A673 (cell line): ENCODE results near the gene MFNG. TPM values are rescaled to one million over a fixed set of nuclear protein-coding genes. Genes with fewer than 3 reads are reported as not detected.

Experiments
- BruUV-seq: library from RNA; stranded (reverse); fragments of 400-500 nt; replicated peaks from 2 replicates; lab custom pipeline; 2021; lab: Mats Ljungman, UMichigan
- CTCF ChIA-PET: fragments of 300-600 bp; sonication (Branson Sonifier 250); formaldehyde crosslinking; loops from one replicate; lab custom pipeline; 2022; ENCODE audit warnings: antibody characterized with exemption; lab: Charles Lee
- POLR2A ChIA-PET: fragments of 300-600 bp; sonication (Branson Sonifier 250); formaldehyde crosslinking; loops from one replicate; lab custom pipeline; 2022; ENCODE audit warnings: antibody characterized with exemption; ENCODE audit not compliant: low non-redundant PET; lab: Charles Lee
- DNase-seq: peaks from one replicate; pipeline ENCODE4 v3.0.0-alpha.2; 2015; ENCODE audit warnings: low spot score
- H3K27ac ChIP-seq: fragments of 200-600 bp; sonication (generic); 2 replicates; pipeline ENCODE4 v1.5.1; 2016; ENCODE audit warnings: mixed run types, low read depth, mild to moderate bottlenecking, mixed read lengths, antibody characterized with exemption, low read length; ENCODE audit not compliant: poor library complexity, severe bottlenecking
- H3K27me3 ChIP-seq: fragments of 200-600 bp; sonication (generic); replicated peaks from 2 replicates; pipeline ENCODE4 v1.6.1; 2017; ENCODE audit warnings: mixed run types, low read depth, mild to moderate bottlenecking, mixed read lengths, antibody characterized with exemption, low read length; ENCODE audit not compliant: insufficient read depth, poor library complexity
- H3K36me3 ChIP-seq: fragments of 200-600 bp; sonication (generic); 2 replicates; pipeline ENCODE4 v1.6.1; 2016; ENCODE audit warnings: mixed run types, mild to moderate bottlenecking, mixed read lengths, antibody characterized with exemption, low read length; ENCODE audit not compliant: insufficient read depth, poor library complexity, severe bottlenecking
- H3K4me1 ChIP-seq: fragments of 200-600 bp; sonication (generic); 2 replicates; pipeline ENCODE4 v1.6.1; 2017; ENCODE audit warnings: mixed run types, mild to moderate bottlenecking, mixed read lengths, antibody characterized with exemption, low read length; ENCODE audit not compliant: insufficient read depth, poor library complexity, severe bottlenecking
- H3K4me3 ChIP-seq: fragments of 200-600 bp; sonication (generic); 2 replicates; pipeline ENCODE4 v1.5.1; 2016; ENCODE audit warnings: low read depth, mixed run types, mild to moderate bottlenecking, mixed read lengths, low read length; ENCODE audit not compliant: poor library complexity, severe bottlenecking
- H3K9me3 ChIP-seq: fragments of 200-600 bp; sonication (generic); 2 replicates; pipeline ENCODE4 v1.6.1; 2016; ENCODE audit warnings: mixed run types, low read depth, mild to moderate bottlenecking, mixed read lengths, antibody characterized with exemption, low read length; ENCODE audit not compliant: poor library complexity, severe bottlenecking
- CTCF ChIP-seq: fragments of 300-800, 200-600 bp; sonication (generic); conservative IDR thresholded peaks from 2 replicates; pipeline ENCODE4 v1.5.1; 2017; ENCODE audit warnings: low read depth, mild to moderate bottlenecking, antibody characterized with exemption, low read length, moderate library complexity, mixed read lengths
- EZH2 ChIP-seq: fragments of 200-600 bp; sonication (generic); IDR thresholded peaks from 2 replicates; pipeline ENCODE4 v1.6.1; 2017; ENCODE audit warnings: borderline replicate concordance, low read depth, mild to moderate bottlenecking, mixed read lengths, antibody characterized with exemption, low read length; ENCODE audit not compliant: poor library complexity, severe bottlenecking
- intact Hi-C: fragments of 100-400 bp; cut with micrococcal nuclease; formaldehyde crosslinking; loops from one replicate; pipeline ENCODE4 v1.10.0; 2022; ENCODE audit not compliant: unreplicated experiment
- total RNA-seq: library from RNA; stranded (reverse); gene quantifications from 2 replicates; pipeline ENCODE4 v1.2.3, GENCODE V29; 2021

The MFNG gene
- total RNA-seq, 1 experiment from 2014 or later: not detected

DNA sequence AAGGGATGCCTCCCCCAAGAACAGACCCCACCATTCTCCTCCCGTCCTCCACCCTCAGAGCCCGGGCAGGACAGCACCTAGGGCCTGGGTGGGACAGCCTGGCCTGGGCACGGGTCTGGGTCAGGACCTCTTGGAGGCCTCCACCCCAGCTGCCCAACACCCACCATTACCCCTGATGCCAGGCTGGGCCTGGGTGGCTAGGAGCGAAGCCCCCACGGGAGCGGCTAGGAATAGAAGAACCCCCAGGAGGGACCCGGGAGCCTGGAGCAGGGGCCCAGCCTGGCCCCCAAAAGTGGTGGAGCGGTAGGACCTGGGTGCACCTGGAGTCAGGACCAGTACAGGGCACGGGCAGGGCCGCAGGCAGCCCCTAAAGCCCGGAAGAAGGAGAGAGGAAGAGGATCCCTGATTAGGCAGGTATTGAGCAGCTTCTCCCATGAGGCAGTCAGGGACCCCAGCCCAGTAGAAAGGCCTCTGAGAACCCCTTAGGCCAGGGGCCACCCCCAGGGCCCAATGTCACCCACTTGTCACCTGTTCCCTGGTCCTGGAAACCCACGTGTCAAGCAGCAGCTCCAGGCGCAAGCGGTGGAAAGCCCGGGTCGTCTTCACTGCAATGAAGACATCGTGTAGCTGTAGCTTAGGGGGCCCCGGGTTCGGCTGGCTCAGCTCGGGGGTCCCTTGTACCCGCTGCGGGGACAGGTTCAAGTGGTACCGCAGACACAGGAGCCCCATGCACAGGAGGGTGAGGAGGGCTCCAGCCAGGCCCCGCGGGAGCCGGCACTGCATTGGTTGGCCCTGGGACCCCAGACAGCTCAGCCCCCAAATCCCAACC lies 575 bp downstream of the MFNG start:
- no peaks in the 10 kb centered on the region for H3K36me3 ChIP-seq
- H3K4me3 ChIP-seq: no peak overlapping the region
- intact Hi-C loops: no loop called here
- peaks cover 4% of the 10 kb centered on the region for H3K4me1 ChIP-seq
- no peaks in the 10 kb centered on the region for H3K9me3 ChIP-seq
- H3K27ac ChIP-seq: no peak overlapping the region
- H3K27me3 ChIP-seq: no peaks in the 10 kb centered on the region
- BruUV-seq: no TSS peak
- ChIA-PET POLR2A (interaction anchor here (0.6 kb wide), 1 partner anchor 190 kb away, joined by 4 read pairs; no protein-coding TSS in a partner anchor), CTCF (no interaction called here)
- no peak for TF ChIP-seq CTCF
- no peak for TF ChIP-seq EZH2
- no peak for DNase-seq

DNA sequence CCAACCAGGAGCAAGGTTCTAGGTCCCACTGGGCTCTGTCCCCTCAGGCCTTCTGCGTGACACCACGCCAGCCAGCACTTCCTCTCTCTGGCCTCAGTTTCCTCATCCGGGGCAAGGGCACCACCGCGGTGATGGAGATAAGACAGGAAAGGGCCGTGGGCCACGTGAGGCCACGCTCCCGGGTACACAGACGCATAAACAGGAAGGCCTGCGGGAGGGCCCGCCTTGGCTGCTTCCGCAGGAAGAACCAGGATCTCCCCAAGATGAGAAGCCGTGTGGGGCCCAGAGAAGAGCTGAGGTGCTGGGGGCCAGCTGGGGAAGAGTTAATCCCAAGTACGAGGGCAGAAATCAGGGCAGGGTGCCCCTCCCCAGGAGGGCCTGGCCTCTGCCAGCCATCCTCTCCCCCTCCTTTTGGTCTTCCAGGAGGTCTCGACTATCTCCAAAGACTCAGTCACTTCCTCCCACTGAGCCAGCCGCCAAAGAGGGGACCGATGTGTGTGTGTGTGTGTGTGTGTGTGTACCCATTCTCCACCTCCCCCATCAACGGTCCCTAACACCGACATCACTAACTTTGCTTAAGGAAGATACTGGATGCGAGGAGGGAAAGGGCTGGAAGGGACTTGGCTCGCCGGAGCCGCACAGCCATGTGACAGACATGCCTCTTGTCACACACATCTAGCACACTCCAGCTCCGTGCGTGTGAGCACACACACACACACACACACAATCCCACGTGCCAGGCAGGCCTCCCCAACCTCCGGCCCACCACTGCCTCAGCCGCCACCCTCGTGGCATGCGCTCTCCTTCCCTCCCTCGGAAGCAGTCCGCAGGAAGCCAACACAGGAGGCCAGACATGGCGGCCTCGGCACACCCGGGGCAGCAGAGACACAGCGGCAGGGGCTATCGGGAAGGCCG lies 1.4 kb downstream of the MFNG start:
- BruUV-seq: no TSS peak
- peaks cover 4% of the 10 kb centered on the region for H3K4me1 ChIP-seq
- TF ChIP-seq CTCF: no peak
- TF ChIP-seq EZH2: no peak
- H3K36me3 ChIP-seq: no peaks in the 10 kb centered on the region
- ChIA-PET POLR2A (no interaction called here), CTCF (interaction anchor here (0.7 kb wide), 1 partner anchor 182 kb away, joined by 3 read pairs; no protein-coding TSS in a partner anchor)
- intact Hi-C loops: no loop called here
- H3K27me3 ChIP-seq: no peaks in the 10 kb centered on the region
- no peak overlapping the region for H3K27ac ChIP-seq
- no peaks in the 10 kb centered on the region for H3K9me3 ChIP-seq
- no peak for DNase-seq
- H3K4me3 ChIP-seq: no peak overlapping the region

DNA sequence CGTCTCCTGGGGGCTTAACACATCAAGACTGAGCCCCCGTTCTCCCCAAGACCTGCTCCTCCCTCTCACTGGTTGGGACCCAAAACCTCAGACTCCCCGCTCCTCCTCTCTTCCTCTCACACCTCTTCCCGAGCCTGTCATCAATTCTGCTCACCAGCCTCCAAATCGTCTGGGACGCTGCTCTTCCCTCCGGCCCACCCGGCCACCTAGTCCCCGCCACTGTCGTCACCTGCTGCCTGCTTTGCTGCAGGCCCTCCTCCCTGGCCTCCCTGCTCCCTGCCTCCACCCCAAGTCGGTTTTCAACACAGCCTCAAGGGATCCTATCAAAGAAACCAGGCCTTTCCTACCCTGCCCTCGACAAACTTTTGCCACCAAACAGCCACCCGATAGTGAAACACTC lies 3.1 kb downstream of the MFNG start:
- Histone ChIP-seq H3K4me3 (no peak overlapping the region), H3K27ac (no peak overlapping the region), H3K27me3 (no peaks in the 10 kb centered on the region), H3K4me1 (peaks cover 4% of the 10 kb centered on the region), H3K9me3 (no peaks in the 10 kb centered on the region), H3K36me3 (no peaks in the 10 kb centered on the region)
- intact Hi-C loops: no loop called here
- ChIA-PET POLR2A (no interaction called here), CTCF (no interaction called here)
- TF ChIP-seq EZH2: no peak
- no peak for TF ChIP-seq CTCF
- DNase-seq: no peak
- no TSS peak for BruUV-seq
